HG03045 (cell line): Measurements from ENCODE around the gene PPARA.
"Not testable (repeated sequence)": the region's sequence is repeated elsewhere in the genome, so short reads cannot be mapped to it uniquely, and the experiment has no call there.

ENCODE experiments used
- ATAC-seq: cut with Tn5 transposase; IDR thresholded peaks from one replicate; pipeline ENCODE4 v1.9.1; 2021; ENCODE audit warnings: mild to moderate bottlenecking, moderate library complexity; ENCODE audit not compliant: unreplicated experiment

PPARA gene

GRCh38 chr22:46165977-46166376, 15.7 kb downstream of the PPARA start:
- ATAC-seq = no peak

- ATAC-seq = no peak
These were observed 19.3 kb downstream of the PPARA start for GRCh38 chr22:46169628-46170027.

GRCh38 chr22:46171940-46172339, 21.6 kb downstream of the PPARA start:
- no peak for ATAC-seq

GRCh38 chr22:46172522-46173110, 22.3 kb downstream of the PPARA start:
- no peak for ATAC-seq

- ATAC-seq = no peak
These were observed 22.8 kb downstream of the PPARA start for GRCh38 chr22:46173152-46173551.

- no peak for ATAC-seq
These were observed 25.3 kb downstream of the PPARA start for GRCh38 chr22:46175631-46176030.

GRCh38 chr22:46176508-46177003, 26.2 kb downstream of the PPARA start:
- ATAC-seq = no peak

GRCh38 chr22:46178755-46179505, 28.6 kb downstream of the PPARA start:
- no peak for ATAC-seq

- no peak for ATAC-seq
These were observed 29.4 kb downstream of the PPARA start for GRCh38 chr22:46179748-46180147.

GRCh38 chr22:46180370-46181137, 30.2 kb downstream of the PPARA start:
- no peak for ATAC-seq

GRCh38 chr22:46183733-46184132, 33.4 kb downstream of the PPARA start:
- no peak for ATAC-seq

- ATAC-seq = no peak
These were observed 35.0 kb downstream of the PPARA start for GRCh38 chr22:46185283-46185682.

- no peak for ATAC-seq
These were observed 37.5 kb downstream of the PPARA start for GRCh38 chr22:46187862-46188261.

- no peak for ATAC-seq
These were observed 42.1 kb downstream of the PPARA start for GRCh38 chr22:46192210-46192993.

- ATAC-seq = no peak
These were observed 43.6 kb downstream of the PPARA start for GRCh38 chr22:46193898-46194310.

GRCh38 chr22:46195487-46196165, 45.3 kb downstream of the PPARA start:
- no peak for ATAC-seq

GRCh38 chr22:46196278-46196677, 46.0 kb downstream of the PPARA start:
- no peak for ATAC-seq

- no peak for ATAC-seq
These were observed 47.9 kb downstream of the PPARA start for GRCh38 chr22:46198274-46198673.

GRCh38 chr22:46198806-46199205, 48.5 kb downstream of the PPARA start:
- ATAC-seq = not testable (repeated sequence)

- ATAC-seq = no peak
These were observed 50.9 kb downstream of the PPARA start for GRCh38 chr22:46201059-46201757.
